Measurements from ENCODE around the gene HAO1.
"Not testable (repeated sequence)": the region's sequence is repeated elsewhere in the genome, so short reads cannot be mapped to it uniquely, and the experiment has no call there.

The HAO1 gene

GRCh38 chr20:7850775-7851490 is 89.3 kb downstream of the HAO1 start:
- no peaks in the 10 kb centered on the region for H3K27me3 Mint-ChIP-seq
- no peaks in the 10 kb centered on the region for H3K9me3 Mint-ChIP-seq
- no peak for ATAC-seq
- H3K4me1 Mint-ChIP-seq = no peaks in the 10 kb centered on the region
- no peak overlapping the region for H3K4me3 Mint-ChIP-seq
- H3K27ac Mint-ChIP-seq = no peak overlapping the region
- no peak for DNase-seq

- Mint-ChIP-seq H3K27ac (no peak overlapping the region), H3K4me3 (no peak overlapping the region), H3K27me3 (no peaks in the 10 kb centered on the region), H3K9me3 (no peaks in the 10 kb centered on the region), H3K4me1 (no peaks in the 10 kb centered on the region)
- ATAC-seq (no peak), DNase-seq (no peak)
These were observed 90.6 kb downstream of the HAO1 start for GRCh38 chr20:7849675-7850074.

- no peak for DNase-seq
- no peaks in the 10 kb centered on the region for H3K4me1 Mint-ChIP-seq
- H3K9me3 Mint-ChIP-seq = no peaks in the 10 kb centered on the region
- ATAC-seq = no peak
- H3K27me3 Mint-ChIP-seq = no peaks in the 10 kb centered on the region
- no peak overlapping the region for H3K4me3 Mint-ChIP-seq
- H3K27ac Mint-ChIP-seq = no peak overlapping the region
These were observed 91.9 kb downstream of the HAO1 start for GRCh38 chr20:7848351-7848750.

GRCh38 chr20:7843613-7844012 is 96.6 kb downstream of the HAO1 start:
- Mint-ChIP-seq H3K27me3 (no peaks in the 10 kb centered on the region), H3K9me3 (no peaks in the 10 kb centered on the region), H3K27ac (no peak overlapping the region), H3K4me1 (no peaks in the 10 kb centered on the region), H3K4me3 (no peak overlapping the region)
- no peak for ATAC-seq
- DNase-seq = no peak

- no peak overlapping the region for H3K4me3 Mint-ChIP-seq
- H3K27me3 Mint-ChIP-seq = no peaks in the 10 kb centered on the region
- H3K4me1 Mint-ChIP-seq = no peaks in the 10 kb centered on the region
- H3K9me3 Mint-ChIP-seq = no peaks in the 10 kb centered on the region
- H3K27ac Mint-ChIP-seq = no peak overlapping the region
- ATAC-seq (no peak), DNase-seq (no peak)
These were observed 98.3 kb downstream of the HAO1 start for GRCh38 chr20:7841971-7842310.

GRCh38 chr20:7841291-7841970 is 98.8 kb downstream of the HAO1 start:
- Mint-ChIP-seq H3K4me1 (no peaks in the 10 kb centered on the region), H3K27ac (no peak overlapping the region), H3K9me3 (no peaks in the 10 kb centered on the region), H3K27me3 (no peaks in the 10 kb centered on the region), H3K4me3 (no peak overlapping the region)
- no peak for ATAC-seq
- no peak for DNase-seq

GRCh38 chr20:7836076-7836475 is 104.2 kb downstream of the HAO1 start:
- Mint-ChIP-seq H3K27me3 (no peaks in the 10 kb centered on the region), H3K27ac (no peak overlapping the region), H3K4me1 (no peaks in the 10 kb centered on the region), H3K4me3 (no peak overlapping the region), H3K9me3 (peaks cover 0 to 10% of the 10 kb centered on the region in 2 donors)
- no peak for DNase-seq
- no peak for ATAC-seq

- H3K27me3 Mint-ChIP-seq, H3K4me3 Mint-ChIP-seq, DNase-seq, H3K4me1 Mint-ChIP-seq, H3K27ac Mint-ChIP-seq, ATAC-seq: not testable (repeated sequence)
- peaks cover 0 to 10% of the 10 kb centered on the region in 2 donors for H3K9me3 Mint-ChIP-seq
These were observed 105.8 kb downstream of the HAO1 start for GRCh38 chr20:7834441-7834840.
